Superior temporal gyrus (tissue), 1 donor: ENCODE results near the gene USP12.

ENCODE experiments used
- DNase-seq: peaks from one replicate; pipeline ENCODE4 v3.0.0-alpha.2; 2016; ENCODE audit errors: extremely low spot score

Gene USP12

GRCh38 chr13:27037171-27037570, 134.4 kb downstream of the USP12 start:
- no peak for DNase-seq

- no peak for DNase-seq
Measured at GRCh38 chr13:27036236-27036981, 135.2 kb downstream of the USP12 start.

DNA sequence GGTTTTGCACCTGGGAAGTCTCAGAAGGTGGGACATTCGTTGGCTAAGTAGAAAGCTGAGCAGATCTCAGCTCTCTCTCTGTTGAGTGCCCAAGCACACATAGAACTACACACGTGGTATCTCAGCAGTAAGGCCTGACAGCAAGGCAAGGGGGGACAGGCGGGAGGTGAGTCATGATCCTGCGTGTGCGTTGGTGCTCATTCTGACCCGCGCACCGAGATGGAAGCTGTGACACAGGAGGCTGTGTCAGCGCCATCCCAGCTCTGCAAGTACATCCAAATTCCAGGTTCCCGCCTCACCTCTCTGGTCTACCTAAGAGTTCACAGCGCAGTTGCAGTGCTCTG, 135.7 kb downstream of the USP12 start:
- DNase-seq: no peak

- peak; percentile 58 for DNase-seq
Measured at GRCh38 chr13:27034678-27035111, 136.9 kb downstream of the USP12 start.

- DNase-seq: no peak
Measured at GRCh38 chr13:27028683-27029480, 142.7 kb downstream of the USP12 start.

GRCh38 chr13:27027086-27027667, 144.4 kb downstream of the USP12 start:
- DNase-seq: no peak

- no peak for DNase-seq
Measured at GRCh38 chr13:27026396-27026795, 145.2 kb downstream of the USP12 start.

GRCh38 chr13:27024776-27025492, 146.7 kb downstream of the USP12 start:
- no peak for DNase-seq

DNA sequence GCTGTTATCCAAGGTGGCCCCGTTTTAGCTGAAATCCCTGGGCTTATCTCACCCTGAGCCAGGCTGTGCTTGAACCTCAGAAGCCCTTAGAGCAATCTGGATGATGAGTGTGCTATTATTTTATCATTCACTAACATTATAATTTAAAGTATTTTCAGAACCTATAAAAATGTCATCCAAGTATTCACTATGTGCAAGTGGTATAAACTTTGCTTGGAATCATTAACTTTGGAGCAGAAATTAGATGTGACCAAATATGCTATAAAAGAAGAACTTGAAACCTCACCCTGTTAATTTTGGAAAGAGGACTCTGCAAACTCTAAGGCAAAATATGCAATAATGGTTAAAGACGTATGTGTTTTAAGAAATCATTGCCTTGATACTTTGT, 147.5 kb downstream of the USP12 start:
- no peak for DNase-seq

GRCh38 chr13:27023385-27024073, 148.1 kb downstream of the USP12 start:
- no peak for DNase-seq

- DNase-seq: peak; percentile 80
Measured at GRCh38 chr13:27022571-27023311, 148.9 kb downstream of the USP12 start.

- no peak for DNase-seq
Measured at GRCh38 chr13:27020415-27020814, 151.2 kb downstream of the USP12 start.

- no peak for DNase-seq
Measured at GRCh38 chr13:27018882-27019281, 152.7 kb downstream of the USP12 start.

DNA sequence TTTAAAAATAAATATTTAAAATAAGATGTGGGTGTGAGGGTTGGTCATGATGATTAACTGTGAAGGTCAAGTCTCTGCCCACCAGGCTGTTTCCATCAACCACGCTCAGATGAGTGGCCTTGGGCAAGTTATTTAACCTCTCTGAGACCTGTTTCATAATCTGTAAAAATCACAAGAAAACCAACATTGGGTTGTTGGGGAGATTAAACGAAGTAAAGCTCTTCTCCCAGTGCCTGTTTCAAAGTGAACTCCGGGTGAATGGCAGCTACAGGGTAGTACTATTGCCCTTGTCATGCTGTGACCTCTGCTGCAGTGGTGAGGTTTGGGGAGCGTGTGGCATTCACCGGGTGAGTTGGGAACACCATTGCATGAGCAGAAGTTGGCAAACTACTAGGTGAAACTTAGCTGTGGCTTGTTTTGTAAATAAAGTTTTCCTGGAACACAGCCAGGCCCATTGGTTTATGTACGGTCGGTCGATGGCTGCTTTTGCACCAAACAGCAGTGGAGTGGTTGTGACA, 153.2 kb downstream of the USP12 start:
- DNase-seq: no peak

GRCh38 chr13:27016875-27017274, 154.7 kb downstream of the USP12 start:
- no peak for DNase-seq
